Stimulated activated CD8-positive, alpha-beta memory T cell treated with anti-CD3 and anti-CD28 coated beads, Interleukin-15, amount 100 ng/mL, for 24 hours (primary cell): ENCODE data around the gene SERHL2.
"Not testable (repeated sequence)": the region's sequence is repeated elsewhere in the genome, so short reads cannot be mapped to it uniquely, and the experiment has no call there.

Experiments
- DNase-seq: peaks from one replicate; pipeline ENCODE4 v3.0.0-alpha.2; 2020; ENCODE audit warnings: low read depth

SERHL2 gene

GRCh38 chr22:42536166-42536565 is 17.6 kb upstream of the SERHL2 start:
- DNase-seq, result no peak

DNA sequence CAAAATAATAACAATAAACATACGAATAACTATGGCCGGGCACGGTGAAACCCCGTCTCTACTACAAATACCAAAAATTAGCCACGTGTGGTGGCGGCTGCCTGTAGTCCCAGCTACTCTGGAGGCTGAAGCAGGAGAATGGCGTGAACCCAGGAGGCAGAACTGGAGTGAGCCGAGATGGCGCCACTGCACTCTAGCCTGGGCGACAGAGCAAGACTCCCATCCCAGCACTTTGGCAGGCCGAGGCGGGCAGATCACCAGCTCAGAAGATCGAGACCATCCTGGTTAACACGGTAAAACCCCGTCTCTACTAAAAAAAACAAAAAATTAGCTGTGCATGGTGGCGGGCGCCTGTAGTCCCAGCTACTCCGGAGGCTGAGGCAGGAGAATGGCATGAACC is 17.1 kb upstream of the SERHL2 start:
- DNase-seq, result not testable (repeated sequence)

DNA sequence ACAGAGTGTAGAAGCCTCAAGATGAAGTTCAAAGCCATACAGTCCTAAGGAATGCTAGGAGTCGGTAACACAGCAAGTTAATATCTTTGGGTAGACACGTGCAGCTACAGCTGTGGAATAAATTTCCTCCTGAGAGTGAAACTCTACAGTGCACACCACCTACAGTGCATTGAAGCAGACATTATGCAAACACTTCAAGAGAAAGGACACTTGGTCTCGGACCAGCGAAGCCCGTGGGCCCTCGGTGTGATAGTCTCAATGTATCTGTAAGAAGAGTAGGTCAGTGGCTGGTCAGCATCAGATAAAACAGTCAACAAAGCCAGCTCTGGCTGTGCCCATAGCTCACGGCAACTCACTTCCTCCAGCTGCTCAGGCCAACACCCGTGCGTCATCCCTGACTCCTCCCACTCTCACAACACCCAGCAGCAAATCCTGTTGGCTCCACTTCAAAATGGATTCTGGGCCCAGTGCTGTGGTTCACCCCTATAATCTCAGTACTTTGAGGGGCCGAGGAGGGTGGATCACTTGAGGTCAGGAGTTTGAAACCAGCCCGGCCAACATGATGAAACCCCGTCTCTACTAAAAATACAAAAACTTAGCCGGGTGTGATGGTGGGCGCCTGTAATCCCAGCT is 16.4 kb upstream of the SERHL2 start:
- DNase-seq, result not testable (repeated sequence)

DNA sequence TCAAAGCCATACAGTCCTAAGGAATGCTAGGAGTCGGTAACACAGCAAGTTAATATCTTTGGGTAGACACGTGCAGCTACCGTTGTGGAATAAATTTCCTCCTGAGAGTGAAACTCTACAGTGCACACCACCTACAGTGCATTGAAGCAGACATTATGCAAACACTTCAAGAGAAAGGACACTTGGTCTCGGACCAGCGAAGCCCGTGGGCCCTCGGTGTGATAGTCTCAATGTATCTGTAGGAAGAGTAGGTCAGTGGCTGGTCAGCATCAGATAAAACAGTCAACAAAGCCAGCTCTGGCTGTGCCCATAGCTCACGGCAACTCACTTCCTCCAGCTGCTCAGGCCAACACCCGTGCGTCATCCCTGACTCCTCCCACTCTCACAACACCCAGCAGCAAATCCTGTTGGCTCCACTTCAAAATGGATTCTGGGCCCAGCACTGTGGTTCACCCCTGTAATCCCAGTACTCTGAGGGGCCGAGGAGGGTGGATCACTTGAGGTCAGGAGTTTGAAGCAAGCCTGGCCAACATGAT is 14.5 kb upstream of the SERHL2 start:
- DNase-seq, result not testable (repeated sequence)

DNA sequence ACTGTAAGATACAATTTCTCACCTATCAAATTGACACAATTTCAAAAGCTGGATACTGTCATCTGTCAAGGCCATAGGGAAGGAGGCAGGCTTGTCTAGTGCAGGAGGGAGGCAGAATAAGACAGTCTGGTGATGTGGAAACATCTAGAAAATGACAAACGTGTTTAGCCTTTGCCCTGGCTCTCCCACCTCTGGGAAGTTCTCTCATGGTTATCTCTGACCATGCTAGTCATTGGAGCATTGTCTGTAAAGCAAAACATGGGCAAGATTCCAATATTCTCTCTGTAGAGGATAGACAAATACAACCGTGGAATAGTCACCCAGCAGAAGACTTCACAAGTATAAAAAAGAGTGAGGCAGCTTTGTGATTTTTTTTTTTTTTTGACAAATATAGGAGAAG is 9.1 kb upstream of the SERHL2 start:
- no peak for DNase-seq

GRCh38 chr22:42547562-42547961 is 6.2 kb upstream of the SERHL2 start:
- DNase-seq, result no peak

DNA sequence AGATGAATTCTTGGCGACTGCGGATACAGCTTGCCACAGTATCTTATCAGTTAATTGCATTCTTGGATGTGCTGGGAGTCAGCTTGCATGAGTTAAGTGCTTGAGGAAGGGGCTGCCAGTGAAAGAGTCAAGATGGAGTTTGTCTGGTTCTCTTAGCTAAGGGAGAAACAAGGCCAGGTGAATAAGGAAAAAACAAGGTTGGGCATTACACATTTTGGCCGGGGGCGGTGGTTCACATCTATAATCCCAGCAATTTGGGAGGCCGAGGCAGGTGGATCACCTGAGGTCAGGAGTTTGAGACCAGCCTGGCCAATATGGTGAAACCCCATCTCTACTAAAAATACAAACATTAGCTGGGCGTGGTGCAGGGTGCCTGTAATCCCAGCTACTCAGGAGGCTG is 5.6 kb upstream of the SERHL2 start:
- not testable (repeated sequence) for DNase-seq

GRCh38 chr22:42548597-42549330 is 5.0 kb upstream of the SERHL2 start:
- DNase-seq, result no peak

GRCh38 chr22:42549331-42550060 is 4.3 kb upstream of the SERHL2 start:
- no peak for DNase-seq

- not testable (repeated sequence) for DNase-seq
Measured at GRCh38 chr22:42552294-42552647, 1.5 kb upstream of the SERHL2 start.

DNA sequence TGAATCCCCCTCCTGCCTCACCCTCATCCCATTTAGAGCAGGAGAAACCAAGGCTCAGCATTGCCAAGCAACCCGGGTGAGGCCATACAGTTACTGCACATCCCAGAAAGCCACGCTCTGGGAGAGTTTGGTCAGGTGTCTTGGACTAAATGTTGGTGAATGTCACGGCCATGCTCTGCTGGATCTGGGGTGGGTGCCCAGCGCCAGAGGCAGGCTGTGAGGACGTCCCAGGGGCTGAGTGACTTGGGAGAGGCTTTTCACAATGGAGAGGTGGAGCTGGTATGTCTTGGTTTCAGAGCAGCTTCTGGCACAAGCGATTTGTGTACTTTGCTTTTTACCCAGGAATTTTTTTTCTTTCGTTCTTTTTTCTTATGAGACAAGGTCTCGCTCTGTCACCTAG is 6.6 kb downstream of the SERHL2 start:
- no peak for DNase-seq

- no peak for DNase-seq
Measured at GRCh38 chr22:42560781-42561180, 7.0 kb downstream of the SERHL2 start.

GRCh38 chr22:42561856-42562255 is 8.1 kb downstream of the SERHL2 start:
- no peak for DNase-seq

DNA sequence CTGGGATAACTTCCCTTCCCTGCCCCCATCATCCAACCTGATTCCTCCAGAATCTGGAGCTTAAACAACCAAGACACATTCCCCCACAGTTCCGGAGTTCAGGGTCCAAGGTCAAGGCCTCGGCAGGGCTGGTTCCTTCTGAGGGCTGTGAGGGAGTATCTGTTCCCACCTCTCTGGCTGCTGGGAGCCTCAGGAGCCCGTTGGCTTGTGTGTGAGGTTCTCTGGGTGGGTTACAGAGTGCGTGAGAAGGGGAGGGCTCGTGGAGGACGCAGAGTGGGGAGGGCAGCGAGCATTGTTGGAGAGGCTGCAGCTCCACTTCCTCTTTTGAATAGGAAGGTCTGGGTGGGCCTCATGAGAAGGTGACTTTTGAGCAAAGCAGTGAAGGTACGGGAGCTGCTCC is 8.5 kb downstream of the SERHL2 start:
- no peak for DNase-seq

- no peak for DNase-seq
Measured at GRCh38 chr22:42562684-42563083, 8.9 kb downstream of the SERHL2 start.

DNA sequence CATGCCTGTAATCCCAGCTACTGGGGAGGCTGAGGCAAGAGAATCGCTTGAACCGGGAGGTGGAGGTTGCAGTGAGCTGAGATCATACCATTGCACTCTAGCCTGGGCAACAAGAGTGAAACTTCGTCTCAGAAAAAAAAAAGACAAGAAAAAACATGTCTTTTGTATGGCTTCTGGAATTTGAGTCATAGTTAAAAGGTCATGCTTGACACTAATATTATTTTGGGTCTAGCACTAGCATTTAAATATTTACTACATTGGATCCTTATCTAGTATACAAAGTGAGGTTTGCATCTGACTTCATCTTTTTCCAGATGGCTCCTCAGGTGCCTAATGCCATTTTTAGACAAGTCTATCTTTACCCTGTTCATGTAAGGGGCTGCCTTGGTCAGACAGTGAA is 10.2 kb downstream of the SERHL2 start:
- DNase-seq, result not testable (repeated sequence)

- no peak for DNase-seq
Measured at GRCh38 chr22:42564699-42565098, 10.9 kb downstream of the SERHL2 start.

- DNase-seq, result no peak
Measured at GRCh38 chr22:42565956-42566355, 12.2 kb downstream of the SERHL2 start.

- DNase-seq, result not testable (repeated sequence)
Measured at GRCh38 chr22:42567950-42568349, 14.2 kb downstream of the SERHL2 start.

DNA sequence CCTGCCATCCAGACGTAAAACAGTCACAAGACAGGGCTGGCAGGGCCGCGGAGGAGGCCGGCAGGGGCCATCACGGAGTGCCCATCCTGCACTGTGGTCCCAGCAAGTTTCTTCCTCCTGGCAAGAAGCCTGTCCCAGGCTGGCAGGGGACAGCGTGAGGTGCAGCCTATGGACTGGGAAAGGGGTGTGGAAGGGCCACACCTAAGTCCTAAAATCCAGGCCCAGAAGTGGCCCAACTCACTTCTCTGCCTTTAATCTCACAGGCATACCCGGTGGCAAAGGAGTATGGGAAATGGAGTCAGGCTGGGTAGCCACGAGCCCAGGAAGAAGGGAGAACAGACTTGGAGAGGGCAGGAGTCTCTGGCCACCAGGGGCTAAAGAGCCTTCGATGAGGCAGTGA is 16.8 kb downstream of the SERHL2 start:
- not testable (repeated sequence) for DNase-seq

GRCh38 chr22:42571068-42571467 is 17.3 kb downstream of the SERHL2 start:
- not testable (repeated sequence) for DNase-seq

DNA sequence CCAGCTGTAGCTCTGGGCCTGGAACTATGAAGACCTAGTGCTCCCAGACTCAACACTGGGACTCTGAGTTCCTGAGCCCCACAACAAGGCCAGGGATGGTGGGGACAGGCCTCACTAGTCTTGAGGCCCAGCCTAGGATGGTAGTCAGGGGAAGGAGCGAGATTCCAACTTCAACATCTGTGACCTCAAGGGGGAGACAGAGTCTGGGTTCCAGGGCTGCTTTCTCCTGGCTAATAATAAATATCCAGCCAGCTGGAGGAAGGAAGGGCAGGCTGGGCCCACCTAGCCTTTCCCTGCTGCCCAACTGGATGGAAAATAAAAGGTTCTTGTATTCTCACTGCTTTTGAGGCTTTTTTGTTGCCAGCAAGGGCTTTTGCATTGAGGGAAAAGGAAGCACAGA is 20.3 kb downstream of the SERHL2 start:
- not testable (repeated sequence) for DNase-seq

- not testable (repeated sequence) for DNase-seq
Measured at GRCh38 chr22:42574468-42574867, 20.7 kb downstream of the SERHL2 start.
